Measurements from ENCODE around the gene PRPF4.
"Not testable (repeated sequence)": the region's sequence is repeated elsewhere in the genome, so short reads cannot be mapped to it uniquely, and the experiment has no call there.

Gene PRPF4

GRCh38 chr9:113289091-113289490 is 13.6 kb downstream of the PRPF4 start:
- no peak for TF ChIP-seq CTCF (IDR thresholded peaks at IDR 0.05)
- Histone ChIP-seq H3K27ac (no peak overlapping the region), H3K4me3 (no peak overlapping the region), H3K36me3 (peaks cover 87 to 98% (median 96%) of the 10 kb centered on the region in 3 donors), H3K4me1 (no peaks in the 10 kb centered on the region), H3K27me3 (no peaks in the 10 kb centered on the region), H3K9me3 (no peaks in the 10 kb centered on the region)
- intact Hi-C loops (cut with DNase I; ENCODE audit: low total_unique reads) = no loop called here
- DNase-seq = no peak

GRCh38 chr9:113290052-113290607 is 14.7 kb downstream of the PRPF4 start:
- no peak for DNase-seq
- peaks cover 76 to 87% (median 86%) of the 10 kb centered on the region in 3 donors for H3K36me3 ChIP-seq
- no peaks in the 10 kb centered on the region for H3K9me3 ChIP-seq
- H3K4me3 ChIP-seq = no peak overlapping the region
- H3K27ac ChIP-seq = no peak overlapping the region
- intact Hi-C loops (cut with DNase I; ENCODE audit: low total_unique reads) = no loop called here
- TF ChIP-seq CTCF (IDR thresholded peaks at IDR 0.05) = no peak
- no peaks in the 10 kb centered on the region for H3K4me1 ChIP-seq
- H3K27me3 ChIP-seq = no peaks in the 10 kb centered on the region

DNA sequence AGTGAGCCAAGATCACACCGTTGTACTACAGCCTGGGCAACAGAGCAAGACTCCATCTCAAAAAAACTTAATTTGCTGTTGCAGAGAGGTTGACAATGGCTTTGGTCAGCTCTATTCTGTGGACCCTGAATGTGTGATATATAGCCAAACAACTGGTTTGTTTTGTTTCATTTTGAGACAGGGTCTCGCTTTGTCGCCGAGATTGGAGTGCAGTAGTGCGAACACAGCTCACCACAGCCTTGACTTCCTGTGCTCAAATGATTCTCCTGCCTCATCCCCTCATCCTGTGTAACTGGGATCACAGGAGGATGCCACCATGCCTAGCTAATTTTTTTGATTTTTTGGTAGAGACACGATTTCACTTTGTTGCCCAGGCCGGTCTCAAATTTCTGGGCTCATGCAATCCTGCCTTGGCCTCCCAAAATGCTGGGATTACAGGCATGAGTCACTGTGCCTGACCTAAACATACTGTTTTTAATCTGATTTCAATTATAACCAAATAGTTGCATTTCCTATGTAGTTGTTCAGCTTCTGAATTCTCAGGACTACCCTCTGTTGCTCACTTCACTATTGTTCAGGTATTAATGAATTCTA is 17.9 kb downstream of the PRPF4 start:
- no peak overlapping the region for H3K4me3 ChIP-seq
- H3K27ac ChIP-seq = no peak overlapping the region
- DNase-seq = no peak
- intact Hi-C loops (cut with DNase I; ENCODE audit: low total_unique reads) = no loop called here
- no peaks in the 10 kb centered on the region for H3K4me1 ChIP-seq
- no peaks in the 10 kb centered on the region for H3K9me3 ChIP-seq
- peaks cover 46 to 55% (median 54%) of the 10 kb centered on the region in 3 donors for H3K36me3 ChIP-seq
- no peak for TF ChIP-seq CTCF (IDR thresholded peaks at IDR 0.05)
- no peaks in the 10 kb centered on the region for H3K27me3 ChIP-seq

- H3K9me3 ChIP-seq; H3K4me3 ChIP-seq; H3K27ac ChIP-seq; H3K4me1 ChIP-seq; DNase-seq; intact Hi-C loops (cut with DNase I; ENCODE audit: low total_unique reads): not testable (repeated sequence)
- Histone ChIP-seq H3K27me3 (peaks cover 0 to 15% of the 10 kb centered on the region in 2 donors), H3K36me3 (peaks cover 18 to 26% (median 25%) of the 10 kb centered on the region in 3 donors)
Observed at GRCh38 chr9:113296247-113296646, 20.8 kb downstream of the PRPF4 start.

DNA sequence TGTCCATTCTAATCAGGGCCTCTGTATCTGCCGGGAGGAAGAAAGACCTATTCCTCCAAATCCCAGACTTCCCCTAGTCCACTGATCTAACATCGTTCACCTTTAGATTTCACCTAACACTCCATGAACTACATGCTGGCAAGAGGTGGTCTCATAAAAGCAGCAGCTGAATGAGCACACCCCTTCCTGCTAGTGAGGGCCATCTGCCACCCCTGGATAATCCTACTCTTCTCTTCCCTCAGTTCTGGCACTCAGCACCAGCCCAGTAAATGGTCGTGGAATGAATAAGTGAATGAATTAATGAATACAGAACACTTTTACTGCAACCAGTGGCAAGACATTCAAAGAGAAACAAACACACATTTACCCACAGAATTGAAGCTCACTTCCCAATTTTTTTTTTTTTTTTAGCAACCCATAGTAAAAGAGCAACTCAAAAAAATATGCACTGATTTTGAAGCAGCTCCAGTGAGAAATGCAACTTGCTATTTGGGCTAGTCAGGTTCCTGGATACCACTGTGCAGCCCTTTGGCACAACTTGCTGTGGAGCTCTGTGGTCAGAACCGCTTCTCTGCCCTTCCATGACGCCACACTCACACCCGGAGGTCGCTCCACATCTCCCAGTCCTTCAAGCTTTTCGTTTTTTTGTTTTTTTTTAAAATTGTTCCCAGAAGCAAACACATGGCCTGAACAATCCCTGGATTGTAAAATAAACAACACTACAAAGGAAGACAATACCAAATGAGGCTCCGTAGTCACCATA is 21.5 kb downstream of the PRPF4 start:
- intact Hi-C loops (cut with DNase I; ENCODE audit: low total_unique reads) = no loop called here
- Histone ChIP-seq H3K4me3 (no peak overlapping the region), H3K27me3 (peaks cover 0 to 15% of the 10 kb centered on the region in 2 donors), H3K27ac (no peak overlapping the region), H3K9me3 (no peaks in the 10 kb centered on the region), H3K36me3 (peaks cover 13 to 19% (median 18%) of the 10 kb centered on the region in 3 donors), H3K4me1 (no peaks in the 10 kb centered on the region)
- no peak for TF ChIP-seq CTCF (IDR thresholded peaks at IDR 0.05)
- no peak for DNase-seq

DNA sequence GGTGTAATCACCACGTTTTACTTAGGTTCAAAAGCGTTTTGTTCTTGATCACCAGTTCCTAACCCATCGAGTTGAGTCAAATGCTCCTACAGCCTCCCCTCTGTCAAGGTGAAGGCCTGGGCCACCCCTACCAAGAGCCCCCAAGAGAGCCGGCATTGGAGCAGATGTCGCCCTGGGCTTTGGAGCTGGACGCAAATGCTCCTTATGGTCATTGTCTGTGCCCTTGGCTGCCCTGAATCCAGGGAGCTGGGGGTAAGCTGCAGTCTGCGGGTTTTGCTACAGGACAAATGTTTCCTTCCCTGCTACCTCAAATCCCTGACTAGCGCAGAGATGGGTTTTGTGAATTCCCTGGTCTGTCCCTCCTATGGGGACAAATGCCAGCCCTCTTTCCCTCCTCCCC is 22.9 kb downstream of the PRPF4 start:
- TF ChIP-seq CTCF (IDR thresholded peaks at IDR 0.05) = no peak
- Histone ChIP-seq H3K4me1 (no peaks in the 10 kb centered on the region), H3K36me3 (peaks cover 0 to 5% (median 5%) of the 10 kb centered on the region in 3 donors), H3K9me3 (no peaks in the 10 kb centered on the region), H3K27ac (no peak overlapping the region), H3K27me3 (peaks cover 0 to 20% of the 10 kb centered on the region in 2 donors), H3K4me3 (no peak overlapping the region)
- no peak for DNase-seq
- intact Hi-C loops (cut with DNase I; ENCODE audit: low total_unique reads) = no loop called here
